ENCODE results near the gene TMOD2.
A peak's percentile ranks its signal among the peaks of the same experiment; 100 is the strongest.

DNA sequence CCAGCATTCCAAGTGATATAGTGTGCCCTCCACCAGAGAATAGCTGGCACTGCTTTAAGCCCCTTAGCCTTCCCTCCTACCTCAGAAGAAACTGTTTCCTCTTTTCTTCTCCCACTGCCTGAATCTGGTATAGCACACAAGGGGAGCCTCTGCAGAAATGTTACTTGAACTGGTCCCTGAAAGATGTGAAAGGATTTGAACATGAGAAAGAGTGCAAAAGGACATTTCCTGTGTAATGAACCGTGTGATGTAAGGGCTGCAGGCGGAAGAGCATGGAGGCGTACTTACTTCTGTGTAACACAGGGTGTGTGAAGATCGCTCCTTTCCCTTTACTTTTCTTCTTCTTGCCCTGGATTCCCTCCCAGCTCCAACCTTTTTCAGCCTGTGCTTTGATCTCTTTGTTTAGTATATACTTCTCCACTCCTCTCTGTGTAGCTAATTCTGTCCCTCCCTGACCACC lies 86.4 kb downstream of the TMOD2 start:
- TF ChIP-seq, protein P1, sequence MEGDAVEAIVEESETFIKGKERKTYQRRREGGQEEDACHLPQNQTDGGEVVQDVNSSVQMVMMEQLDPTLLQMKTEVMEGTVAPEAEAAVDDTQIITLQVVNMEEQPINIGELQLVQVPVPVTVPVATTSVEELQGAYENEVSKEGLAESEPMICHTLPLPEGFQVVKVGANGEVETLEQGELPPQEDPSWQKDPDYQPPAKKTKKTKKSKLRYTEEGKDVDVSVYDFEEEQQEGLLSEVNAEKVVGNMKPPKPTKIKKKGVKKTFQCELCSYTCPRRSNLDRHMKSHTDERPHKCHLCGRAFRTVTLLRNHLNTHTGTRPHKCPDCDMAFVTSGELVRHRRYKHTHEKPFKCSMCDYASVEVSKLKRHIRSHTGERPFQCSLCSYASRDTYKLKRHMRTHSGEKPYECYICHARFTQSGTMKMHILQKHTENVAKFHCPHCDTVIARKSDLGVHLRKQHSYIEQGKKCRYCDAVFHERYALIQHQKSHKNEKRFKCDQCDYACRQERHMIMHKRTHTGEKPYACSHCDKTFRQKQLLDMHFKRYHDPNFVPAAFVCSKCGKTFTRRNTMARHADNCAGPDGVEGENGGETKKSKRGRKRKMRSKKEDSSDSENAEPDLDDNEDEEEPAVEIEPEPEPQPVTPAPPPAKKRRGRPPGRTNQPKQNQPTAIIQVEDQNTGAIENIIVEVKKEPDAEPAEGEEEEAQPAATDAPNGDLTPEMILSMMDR (IDR thresholded peaks at IDR 0.05): no peak
- TF ChIP-seq POLR2A (IDR thresholded peaks at IDR 0.05) (no peak), EP300 (IDR thresholded peaks at IDR 0.05) (peak in 1 of 2 donors; percentile 14)
